Muscle layer of duodenum (tissue), 2 donors: Measurements from ENCODE around the gene CLCNKA.

Experiments
- H3K27ac ChIP-seq: one replicate; pipeline ENCODE4 v1.7.0; 2013; ENCODE audit warnings: mild to moderate bottlenecking, low read length
- H3K27me3 ChIP-seq: one replicate; pipeline ENCODE4 v1.7.0; 2013; ENCODE audit warnings: low read depth, mild to moderate bottlenecking, control low read depth, low read length
- H3K36me3 ChIP-seq, 2 donors: one replicate each; pipeline ENCODE4 v1.7.0; 2013; ENCODE audit warnings: low read length in 2 of 2, control low read depth in 1 of 2, mild to moderate bottlenecking in 1 of 2; ENCODE audit not compliant: insufficient read depth in 2 of 2, control insufficient read depth in 1 of 2
- H3K4me1 ChIP-seq, 2 donors: one replicate each; pipeline ENCODE4 v1.7.0; 2013; ENCODE audit warnings: low read length in 2 of 2, mild to moderate bottlenecking in 2 of 2, control low read depth in 1 of 2, moderate library complexity in 1 of 2; ENCODE audit not compliant: insufficient read depth in 2 of 2, control insufficient read depth in 1 of 2
- H3K4me3 ChIP-seq, 2 donors: one replicate each; pipeline ENCODE4 v1.7.0; 2013; ENCODE audit warnings: low read length in 2 of 2, low read depth in 1 of 2, mild to moderate bottlenecking in 1 of 2
- H3K9me3 ChIP-seq, 2 donors: one replicate each; pipeline ENCODE4 v1.7.0; 2013; ENCODE audit warnings: low read length in 2 of 2, control low read depth in 1 of 2, mild to moderate bottlenecking in 1 of 2; ENCODE audit not compliant: control insufficient read depth in 1 of 2
- donor health status: healthy.

CLCNKA gene

GRCh38 chr1:16076865-16077238 is 55.0 kb downstream of the CLCNKA start:
- H3K36me3 ChIP-seq, result no peaks in the 10 kb centered on the region
- H3K4me1 ChIP-seq, result peaks cover 0 to 21% of the 10 kb centered on the region in 2 donors
- H3K4me3 ChIP-seq, result no peak overlapping the region
- H3K27ac ChIP-seq, result no peak overlapping the region
- H3K27me3 ChIP-seq, result peaks cover 6% of the 10 kb centered on the region
- no peaks in the 10 kb centered on the region for H3K9me3 ChIP-seq

GRCh38 chr1:16077406-16078245 is 55.8 kb downstream of the CLCNKA start:
- H3K27ac ChIP-seq, result no peak overlapping the region
- no peak overlapping the region for H3K4me3 ChIP-seq
- peaks cover 0 to 21% of the 10 kb centered on the region in 2 donors for H3K4me1 ChIP-seq
- H3K27me3 ChIP-seq, result peaks cover 6% of the 10 kb centered on the region
- no peaks in the 10 kb centered on the region for H3K9me3 ChIP-seq
- no peaks in the 10 kb centered on the region for H3K36me3 ChIP-seq

GRCh38 chr1:16078925-16079656 is 57.3 kb downstream of the CLCNKA start:
- H3K4me3 ChIP-seq, result no peak overlapping the region

GRCh38 chr1:16080422-16081150 is 58.8 kb downstream of the CLCNKA start:
- no peaks in the 10 kb centered on the region for H3K36me3 ChIP-seq
- H3K27ac ChIP-seq, result no peak overlapping the region
- peaks cover 0 to 9% of the 10 kb centered on the region in 2 donors for H3K4me1 ChIP-seq
- H3K4me3 ChIP-seq, result no peak overlapping the region
- no peaks in the 10 kb centered on the region for H3K27me3 ChIP-seq
- H3K9me3 ChIP-seq, result no peaks in the 10 kb centered on the region

More at GRCh38 chr1:16078925-16079656, 57.3 kb downstream of the CLCNKA start:
- H3K36me3 ChIP-seq, result no peaks in the 10 kb centered on the region
- H3K9me3 ChIP-seq, result no peaks in the 10 kb centered on the region
- no peak overlapping the region for H3K27ac ChIP-seq
- H3K27me3 ChIP-seq, result peaks cover 4% of the 10 kb centered on the region
- peaks cover 0 to 11% of the 10 kb centered on the region in 2 donors for H3K4me1 ChIP-seq

- Histone ChIP-seq H3K4me1 (peaks cover 0 to 9% of the 10 kb centered on the region in 2 donors), H3K27ac (no peak overlapping the region), H3K4me3 (no peak overlapping the region)
Observed at GRCh38 chr1:16081636-16082035, 59.8 kb downstream of the CLCNKA start.

GRCh38 chr1:16082283-16083038 is 60.6 kb downstream of the CLCNKA start:
- peaks cover 0 to 9% of the 10 kb centered on the region in 2 donors for H3K4me1 ChIP-seq
- no peaks in the 10 kb centered on the region for H3K36me3 ChIP-seq
- no peak overlapping the region for H3K4me3 ChIP-seq
- no peak overlapping the region for H3K27ac ChIP-seq
- H3K9me3 ChIP-seq, result no peaks in the 10 kb centered on the region
- H3K27me3 ChIP-seq, result no peaks in the 10 kb centered on the region

More at GRCh38 chr1:16081636-16082035, 59.8 kb downstream of the CLCNKA start:
- Histone ChIP-seq H3K9me3 (no peaks in the 10 kb centered on the region), H3K36me3 (no peaks in the 10 kb centered on the region), H3K27me3 (no peaks in the 10 kb centered on the region)

- H3K27me3 ChIP-seq, result no peaks in the 10 kb centered on the region
- H3K27ac ChIP-seq, result no peak overlapping the region
- no peak overlapping the region for H3K4me3 ChIP-seq
- H3K4me1 ChIP-seq, result peaks cover 0 to 9% of the 10 kb centered on the region in 2 donors
- H3K9me3 ChIP-seq, result no peaks in the 10 kb centered on the region
- H3K36me3 ChIP-seq, result no peaks in the 10 kb centered on the region
Observed at GRCh38 chr1:16083486-16083885, 61.6 kb downstream of the CLCNKA start.
